Fibroblast of the aortic adventitia (primary cell): ENCODE results near the gene ELMO2. TPM values are rescaled to one million over a fixed set of nuclear protein-coding genes. Genes with fewer than 3 reads are reported as not detected.
A peak's percentile ranks its signal among the peaks of the same experiment; 100 is the strongest.

Source experiments
- DNase-seq: peaks from one replicate; pipeline ENCODE4 v3.0.0-alpha.2; 2010; ENCODE audit warnings: low read depth
- H3K4me3 ChIP-seq: 2 replicates; pipeline ENCODE4 v1.5.1; 2011; ENCODE audit warnings: low read depth, mild to moderate bottlenecking, control low read depth, low read length, moderate library complexity
- CTCF ChIP-seq: IDR thresholded peaks from 2 replicates; pipeline ENCODE4 v1.5.1; 2011; ENCODE audit warnings: mild to moderate bottlenecking, low read length, control low read depth, inconsistent platforms; ENCODE audit not compliant: insufficient read depth
- total RNA-seq: library from RNA; depleted of rRNA; stranded (reverse); fragments of >200 nt; gene quantifications from 2 replicates; pipeline ENCODE4 v1.2.3, GENCODE V29; 2012; ENCODE audit warnings: low replicate concordance

Gene ELMO2
- total RNA-seq: 36.6 and 48.2 TPM in 2 replicates

- TF ChIP-seq CTCF: peak; percentile 20
Observed at GRCh38 chr20:46406200-46406985, at the start of gene ELMO2. ELMO2 (minus strand) TSS chr20:46406615; CDS start chr20:46394482, 12,133 bp downstream.

GRCh38 chr20:46455729-46456128 lies 49.3 kb upstream of the ELMO2 start:
- no peak overlapping the region for H3K4me3 ChIP-seq
- DNase-seq: no peak
- no peak for TF ChIP-seq CTCF

More at GRCh38 chr20:46406200-46406985, at the start of gene ELMO2:
- peak; percentile 94 for DNase-seq
- peak within 1 kb of the TSS; percentile 92 for H3K4me3 ChIP-seq

GRCh38 chr20:46446851-46447250 lies 40.4 kb upstream of the ELMO2 start:
- TF ChIP-seq CTCF: no peak
- no peak for DNase-seq
- no peak overlapping the region for H3K4me3 ChIP-seq

- no peak for TF ChIP-seq CTCF
- no peak for DNase-seq
- no peak overlapping the region for H3K4me3 ChIP-seq
Observed at GRCh38 chr20:46439837-46440236, 33.4 kb upstream of the ELMO2 start.

- no peak overlapping the region for H3K4me3 ChIP-seq
- DNase-seq: peak; percentile 47
- TF ChIP-seq CTCF: peak; percentile 48
Observed at GRCh38 chr20:46438156-46438750, 31.8 kb upstream of the ELMO2 start.

GRCh38 chr20:46435146-46435545 lies 28.7 kb upstream of the ELMO2 start:
- no peak overlapping the region for H3K4me3 ChIP-seq
- DNase-seq: no peak
- no peak for TF ChIP-seq CTCF
